Endodermal cell (in vitro differentiated cells): ENCODE results near the gene PXDN. TPM values are rescaled to one million over a fixed set of nuclear protein-coding genes. Genes with fewer than 3 reads are reported as not detected.

ENCODE experiments used
- DNase-seq: peaks from one replicate; pipeline ENCODE4 v3.0.0-alpha.2; 2017
- H3K27ac ChIP-seq: 2 replicates; pipeline ENCODE4 v1.5.1; 2013; ENCODE audit warnings: mild to moderate bottlenecking, low read depth, low read length, moderate library complexity
- H3K27me3 ChIP-seq: 2 replicates; pipeline ENCODE4 v1.6.1; 2013; ENCODE audit warnings: mild to moderate bottlenecking, low read length, moderate library complexity; ENCODE audit not compliant: insufficient read depth, control insufficient read depth, poor library complexity, severe bottlenecking
- H3K36me3 ChIP-seq: 2 replicates; pipeline ENCODE4 v1.7.0; 2013; ENCODE audit warnings: mild to moderate bottlenecking, low read length, moderate library complexity; ENCODE audit not compliant: control insufficient read depth, insufficient read depth
- H3K4me1 ChIP-seq: one replicate; pipeline ENCODE4 v1.7.0; 2013; ENCODE audit warnings: low read length; ENCODE audit not compliant: control insufficient read depth, insufficient read depth
- H3K4me3 ChIP-seq: 2 replicates; pipeline ENCODE4 v1.5.1; 2013; ENCODE audit warnings: mild to moderate bottlenecking, low read length, moderate library complexity
- H3K9ac ChIP-seq: 2 replicates; pipeline ENCODE4 v1.6.1; 2013; ENCODE audit warnings: mild to moderate bottlenecking, low read length, moderate library complexity; ENCODE audit not compliant: poor library complexity, severe bottlenecking; ENCODE audit errors: extremely low read depth
- H3K9me3 ChIP-seq: 2 replicates; pipeline ENCODE4 v1.6.1; 2013; ENCODE audit warnings: mild to moderate bottlenecking, low read length, moderate library complexity; ENCODE audit not compliant: control insufficient read depth
- H3K27ac Mint-ChIP-seq: 2 replicates; pipeline ENCODE4 v1.8.0; 2020; ENCODE audit warnings: mixed read lengths
- H3K27me3 Mint-ChIP-seq: 2 replicates; pipeline ENCODE4 v1.8.0; 2021; ENCODE audit warnings: mild to moderate bottlenecking, mixed read lengths; ENCODE audit not compliant: insufficient read depth
- H3K36me3 Mint-ChIP-seq: 2 replicates; pipeline ENCODE4 v1.8.0; 2020; ENCODE audit warnings: low read depth, mixed read lengths
- H3K4me1 Mint-ChIP-seq: 2 replicates; pipeline ENCODE4 v1.8.0; 2020; ENCODE audit warnings: mixed read lengths
- H3K4me3 Mint-ChIP-seq: 2 replicates; pipeline ENCODE4 v1.8.0; 2020; ENCODE audit warnings: mild to moderate bottlenecking, moderate library complexity, mixed read lengths
- H3K9me3 Mint-ChIP-seq: 2 replicates; pipeline ENCODE4 v1.8.0; 2020; ENCODE audit warnings: mild to moderate bottlenecking, mixed read lengths
- CTCF ChIP-seq: fragments of 200-600 bp; sonication (generic); conservative IDR thresholded peaks from 2 replicates; pipeline ENCODE4 v1.5.0; 2021; ENCODE audit warnings: antibody characterized with exemption, mild to moderate bottlenecking
- WGBS, 2 experiments: methylation state at CpG; one replicate each; pipeline versions ENCODE4 v1.1.5 to v1.1.7; 2013; ENCODE audit warnings: missing lambda C conversion rate in 2 of 2, mixed read lengths in 1 of 2; ENCODE audit not compliant: insufficient coverage in 1 of 2, insufficient read length in 1 of 2; 5-methylcytosine and 5-hydroxymethylcytosine counted together
- total RNA-seq, 2 donors: library from RNA; stranded (reverse); fragmentation: NEBNext Ultra II Directional in 1 of 2; extraction: Animal tissue kit (Norgen Biotek cat#: 25700) in 1 of 2; gene quantifications; 2 replicates in 1 of 2; 3 replicates in 1 of 2; pipeline ENCODE4 v1.2.1, GENCODE V29; 2021

Gene PXDN
- total RNA-seq, 2 donors from 2014 or later: 212 to 247 TPM

- Mint-ChIP-seq H3K36me3 (peaks cover 5% of the 10 kb centered on the region), H3K4me3 (no peak overlapping the region), H3K9me3 (no peaks in the 10 kb centered on the region), H3K4me1 (peaks cover 33% of the 10 kb centered on the region), H3K27ac (peak overlapping the region; percentile 66), H3K27me3 (no peaks in the 10 kb centered on the region)
- TF ChIP-seq CTCF: no peak
- Histone ChIP-seq H3K36me3 (peaks cover 4% of the 10 kb centered on the region), H3K27ac (no peak overlapping the region), H3K4me3 (no peak overlapping the region), H3K9ac (no peak overlapping the region), H3K4me1 (peaks cover 10% of the 10 kb centered on the region), H3K27me3 (no peaks in the 10 kb centered on the region), H3K9me3 (no peaks in the 10 kb centered on the region)
- DNase-seq: no peak
- 93 to 100% methylated on average over 3 to 22 of the region's 22 CpGs for WGBS, 2 experiments
Measured at GRCh38 chr2:1713142-1713838, 31.0 kb downstream of the PXDN start.

GRCh38 chr2:1709946-1710560, 34.3 kb downstream of the PXDN start:
- Mint-ChIP-seq H3K27me3 (no peaks in the 10 kb centered on the region), H3K4me1 (peaks cover 32% of the 10 kb centered on the region), H3K36me3 (peaks cover 3% of the 10 kb centered on the region), H3K9me3 (no peaks in the 10 kb centered on the region), H3K4me3 (no peak overlapping the region), H3K27ac (no peak overlapping the region)
- Histone ChIP-seq H3K4me1 (peaks cover 20% of the 10 kb centered on the region), H3K27me3 (no peaks in the 10 kb centered on the region), H3K27ac (no peak overlapping the region), H3K36me3 (peaks cover 4% of the 10 kb centered on the region), H3K9me3 (no peaks in the 10 kb centered on the region), H3K9ac (no peak overlapping the region), H3K4me3 (no peak overlapping the region)
- DNase-seq: peak; percentile 40
- no peak for TF ChIP-seq CTCF
- WGBS, 2 experiments: 95 to 99% methylated on average over 9 to 15 of the region's 15 CpGs

- no peaks in the 10 kb centered on the region for H3K9me3 ChIP-seq
- H3K9me3 Mint-ChIP-seq: no peaks in the 10 kb centered on the region
- H3K4me3 Mint-ChIP-seq: peak overlapping the region; percentile 30
- TF ChIP-seq CTCF: no peak
- H3K27ac Mint-ChIP-seq: peak overlapping the region; percentile 92
- DNase-seq: no peak
- no peaks in the 10 kb centered on the region for H3K27me3 ChIP-seq
- no peak overlapping the region for H3K27ac ChIP-seq
- peaks cover 35% of the 10 kb centered on the region for H3K4me1 Mint-ChIP-seq
- H3K27me3 Mint-ChIP-seq: no peaks in the 10 kb centered on the region
- H3K36me3 Mint-ChIP-seq: peaks cover 3% of the 10 kb centered on the region
- H3K4me1 ChIP-seq: peaks cover 25% of the 10 kb centered on the region
- H3K9ac ChIP-seq: no peak overlapping the region
- 80% methylated on average over 8 of the region's 8 CpGs; no CpG with 5 or more reads in 1 of the 2 experiments for WGBS, 2 experiments
- H3K4me3 ChIP-seq: no peak overlapping the region
- H3K36me3 ChIP-seq: peaks cover 4% of the 10 kb centered on the region
Measured at GRCh38 chr2:1709335-1709605, 35.0 kb downstream of the PXDN start.
